HG03066 (cell line): Measurements from ENCODE around the gene POLE2.
"Not testable (repeated sequence)": the region's sequence is repeated elsewhere in the genome, so short reads cannot be mapped to it uniquely, and the experiment has no call there.

Experiments used
- ATAC-seq: cut with Tn5 transposase; IDR thresholded peaks from one replicate; pipeline ENCODE4 v1.9.1; 2021; ENCODE audit warnings: low read depth; ENCODE audit not compliant: unreplicated experiment

Gene POLE2

DNA sequence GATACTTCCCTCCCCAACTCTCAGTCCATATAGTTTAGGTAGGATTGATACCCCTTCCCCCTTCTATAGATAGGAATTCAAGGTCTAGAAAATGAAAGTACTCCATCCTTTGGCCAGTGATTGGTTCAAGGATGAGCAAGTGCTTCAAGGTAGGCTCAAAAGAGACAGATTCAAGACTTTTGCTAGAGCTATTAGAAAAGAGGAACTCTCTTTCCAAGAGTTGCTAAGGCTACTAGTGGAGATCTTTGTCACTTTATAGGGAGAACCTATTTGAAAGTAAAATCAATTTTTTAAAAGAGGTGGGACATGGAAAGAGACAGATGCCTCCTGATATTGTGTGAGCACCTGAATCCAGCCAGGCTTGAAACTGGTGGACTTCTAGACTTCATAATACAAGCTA lies 17.5 kb downstream of the POLE2 start:
- ATAC-seq = no peak

DNA sequence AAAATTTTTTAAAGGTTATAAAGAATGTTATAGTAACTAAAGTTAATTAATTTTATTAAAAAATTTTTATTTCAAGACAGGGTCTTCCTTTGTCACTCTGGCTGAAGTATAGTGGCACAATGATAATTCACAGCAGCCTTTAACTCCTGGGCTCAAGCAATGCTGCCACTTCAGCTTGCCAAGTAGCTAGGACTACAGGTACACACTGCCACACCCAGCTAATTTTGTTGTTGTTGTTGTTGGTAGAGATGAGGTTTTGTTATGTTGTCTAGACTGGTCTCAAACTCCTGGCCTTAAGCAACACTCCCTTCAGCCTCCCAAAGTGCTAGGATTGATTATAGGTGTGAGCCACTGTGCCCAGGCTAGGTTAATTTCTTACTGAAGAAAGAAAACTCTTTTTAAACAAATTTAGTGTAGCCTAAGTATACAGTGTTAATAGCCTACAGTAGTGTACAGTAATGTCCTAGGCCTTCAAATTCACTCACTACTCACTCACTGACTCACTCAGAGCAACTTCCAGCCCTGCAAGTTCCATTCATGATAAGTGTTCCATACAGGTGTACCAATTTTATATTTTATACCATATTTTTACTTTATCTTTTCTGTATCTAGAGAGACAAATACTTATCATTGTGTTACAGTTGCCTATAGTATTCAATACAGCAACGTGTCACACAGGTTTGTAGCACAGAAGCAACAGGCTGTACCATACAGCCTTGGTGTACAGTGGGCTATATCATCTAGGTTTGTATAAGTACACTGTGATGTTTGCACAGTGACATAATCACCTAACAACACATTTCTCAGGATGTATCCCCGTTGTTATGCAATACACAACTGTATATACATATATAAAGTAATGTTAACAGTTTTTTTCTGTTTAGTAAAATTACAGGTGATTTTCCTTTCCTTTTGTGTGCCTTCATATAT lies 28.2 kb downstream of the POLE2 start:
- no peak for ATAC-seq

DNA sequence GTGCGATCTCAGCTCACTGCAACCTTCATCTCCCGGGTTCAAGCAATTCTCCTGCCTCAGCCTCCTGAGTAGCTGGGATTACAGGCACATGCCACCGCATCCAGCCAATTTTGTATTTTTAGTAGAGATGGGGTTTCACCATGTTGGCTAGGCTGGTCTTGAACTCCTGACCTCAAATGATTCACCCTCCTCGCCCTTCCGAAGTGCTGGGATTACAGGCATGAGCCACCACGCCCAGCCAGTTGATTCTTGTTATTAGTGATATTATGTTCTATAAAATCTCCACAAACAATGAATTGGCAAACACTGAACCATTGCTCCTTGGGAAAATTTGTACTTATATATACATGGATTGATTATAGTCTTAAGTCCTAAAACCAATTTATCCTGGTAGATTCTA lies 30.5 kb downstream of the POLE2 start:
- ATAC-seq = not testable (repeated sequence)

DNA sequence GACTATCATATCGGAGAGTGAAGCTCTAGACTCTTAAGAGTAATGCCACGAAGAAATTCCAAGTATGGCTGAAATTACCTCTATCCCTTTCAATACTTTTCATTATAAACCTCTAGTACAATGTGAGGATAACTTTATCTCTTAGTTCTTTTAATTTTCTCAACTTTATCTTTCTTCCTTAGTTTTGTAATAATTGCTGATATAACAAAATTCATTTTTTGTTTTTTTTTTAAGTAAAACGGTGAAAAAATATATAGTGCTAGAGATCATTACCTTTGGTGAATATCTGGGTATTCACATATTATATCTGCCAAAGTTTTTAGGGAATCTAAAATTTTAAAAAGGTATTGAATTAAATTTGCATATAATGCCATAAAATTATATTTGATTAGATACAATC lies 33.5 kb downstream of the POLE2 start:
- ATAC-seq = no peak

DNA sequence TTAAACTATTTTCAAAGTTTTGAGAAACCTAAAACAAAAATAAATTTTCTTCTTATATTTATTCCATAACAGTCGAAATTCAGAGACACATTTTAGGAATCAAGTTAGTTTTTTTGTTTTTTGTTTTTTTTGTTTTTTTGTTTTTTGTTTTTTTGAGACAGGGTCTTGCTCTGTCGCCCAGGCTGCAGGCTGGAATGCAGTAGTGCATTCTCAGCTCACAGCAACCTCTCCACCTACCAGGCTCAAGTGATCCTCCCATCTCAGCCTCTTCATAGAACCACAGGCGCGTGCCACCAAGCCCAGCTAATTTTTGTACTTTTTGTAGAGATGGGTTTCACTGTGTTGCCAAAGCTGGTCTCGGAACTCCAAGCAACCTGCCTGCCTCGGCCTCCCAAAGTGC lies 34.5 kb downstream of the POLE2 start:
- ATAC-seq = no peak

DNA sequence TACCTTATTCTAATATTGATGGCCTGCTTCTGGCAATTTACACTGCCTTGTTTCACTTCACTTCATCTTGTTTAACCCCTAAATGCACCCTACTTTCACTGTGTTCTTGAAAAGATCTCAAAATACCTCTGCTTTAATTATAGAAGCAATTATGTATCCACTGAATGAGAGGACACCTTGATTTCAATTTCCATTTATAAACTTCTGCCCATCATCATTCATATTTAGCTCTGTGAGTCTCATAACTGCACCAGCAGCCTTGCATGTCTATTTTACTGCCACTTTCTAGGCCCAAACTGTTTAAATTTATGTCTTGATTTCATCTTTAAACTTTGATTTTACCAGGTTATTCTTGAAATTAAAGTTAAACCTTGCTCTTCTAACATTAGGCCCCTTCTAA lies 45.9 kb downstream of the POLE2 start:
- ATAC-seq = no peak

DNA sequence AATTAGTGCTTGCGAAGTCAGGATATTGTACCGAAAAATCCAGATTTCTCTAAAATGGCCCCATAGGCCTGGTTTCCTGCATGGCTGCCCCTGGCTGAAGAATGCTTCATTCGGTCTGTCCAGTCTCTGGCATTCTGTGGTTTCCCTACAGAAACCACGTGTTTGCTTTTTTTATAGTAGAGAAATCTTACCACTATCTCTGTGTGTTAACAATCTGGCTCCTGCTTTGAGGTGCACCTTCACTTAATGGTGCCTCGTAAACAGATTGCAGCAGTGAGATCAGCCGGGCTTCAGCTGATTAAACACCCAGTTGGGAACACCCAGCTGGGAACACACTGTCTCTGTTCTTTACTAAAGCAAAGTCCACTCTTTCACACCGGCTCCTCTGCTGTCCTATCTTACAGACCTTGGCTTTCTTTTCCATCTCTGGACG lies 46.3 kb downstream of the POLE2 start:
- ATAC-seq = no peak

DNA sequence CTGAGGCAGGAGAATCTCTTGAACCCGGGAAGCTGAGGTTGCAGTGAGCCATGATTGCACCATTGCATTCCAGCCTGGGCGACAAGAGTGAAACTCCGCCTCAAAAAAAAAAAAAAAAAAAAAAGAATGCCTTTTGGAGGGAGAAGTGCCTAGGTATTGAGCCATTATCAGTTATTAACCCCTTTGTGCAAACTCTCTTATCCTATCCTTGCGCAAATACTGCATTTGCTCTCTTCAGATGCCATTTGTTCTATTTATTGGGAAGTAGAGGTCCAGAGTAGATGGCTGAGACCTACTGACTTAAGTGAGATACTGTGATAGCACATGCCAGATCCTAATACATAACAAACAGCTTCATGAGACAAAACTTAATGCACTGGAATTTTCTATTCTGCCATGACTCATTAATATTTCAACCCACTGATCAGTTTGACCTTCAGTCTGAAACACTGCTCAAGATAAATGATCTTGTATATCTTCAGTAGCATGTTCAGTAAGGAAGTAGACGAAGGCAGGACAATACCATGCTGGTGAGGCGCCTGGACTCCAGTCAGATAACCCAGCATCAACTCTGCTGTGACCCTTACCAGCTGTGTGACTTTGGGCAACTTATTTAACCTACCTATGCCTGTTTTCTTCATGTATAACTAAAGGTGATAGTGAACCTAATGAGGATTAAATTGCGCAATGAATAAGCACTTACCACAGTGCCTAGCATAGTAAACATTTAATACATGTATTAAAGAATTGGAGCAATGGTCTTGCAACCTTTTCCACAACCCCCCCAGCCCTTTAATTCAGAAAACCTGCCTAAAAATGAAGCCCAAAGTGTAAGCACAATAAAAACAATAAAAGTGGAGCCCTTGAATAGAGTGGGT lies 47.2 kb downstream of the POLE2 start:
- ATAC-seq = no peak

DNA sequence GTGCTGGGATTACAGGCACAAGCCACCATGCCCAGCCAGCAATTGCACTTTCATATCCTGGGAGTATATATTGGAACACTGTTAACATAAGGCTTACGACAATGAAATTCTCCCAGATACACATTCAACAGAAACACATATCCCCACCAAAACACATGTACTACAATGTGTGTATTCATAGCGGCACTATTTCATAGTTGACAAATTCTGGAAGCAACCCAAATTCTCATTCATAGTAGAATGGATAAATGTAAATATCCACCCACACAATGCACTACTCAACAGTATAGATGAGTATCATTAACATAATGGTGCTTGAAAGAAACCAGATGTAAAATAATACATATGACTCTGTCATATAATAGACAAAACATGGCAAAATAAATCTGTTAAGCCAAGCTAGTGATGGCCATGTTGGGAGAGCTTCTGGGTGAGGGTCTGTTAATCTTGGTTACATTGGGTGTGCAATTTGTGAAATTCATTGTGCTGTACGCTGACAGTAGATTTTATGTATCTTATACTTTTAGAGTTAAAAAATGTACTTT lies 50.4 kb downstream of the POLE2 start:
- ATAC-seq = no peak

DNA sequence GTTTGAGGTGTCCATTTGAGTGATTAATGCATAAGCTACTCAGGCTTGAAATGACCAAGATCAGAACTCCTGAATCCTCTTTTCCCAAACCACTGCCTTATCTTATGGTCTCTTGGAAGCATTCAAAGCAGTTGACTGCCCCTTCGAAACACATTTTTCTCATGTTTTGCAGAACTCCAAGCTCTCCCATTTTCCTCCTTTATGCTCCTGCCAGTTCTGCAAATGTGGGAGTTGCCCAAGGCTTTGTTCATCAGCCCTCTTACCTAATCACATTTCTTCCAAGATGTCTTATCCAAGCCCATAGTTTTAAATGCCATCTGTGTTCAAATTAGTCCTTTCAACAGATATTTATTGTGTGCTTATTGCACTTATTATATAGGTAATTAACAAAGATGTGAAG lies 51.1 kb downstream of the POLE2 start:
- no peak for ATAC-seq

DNA sequence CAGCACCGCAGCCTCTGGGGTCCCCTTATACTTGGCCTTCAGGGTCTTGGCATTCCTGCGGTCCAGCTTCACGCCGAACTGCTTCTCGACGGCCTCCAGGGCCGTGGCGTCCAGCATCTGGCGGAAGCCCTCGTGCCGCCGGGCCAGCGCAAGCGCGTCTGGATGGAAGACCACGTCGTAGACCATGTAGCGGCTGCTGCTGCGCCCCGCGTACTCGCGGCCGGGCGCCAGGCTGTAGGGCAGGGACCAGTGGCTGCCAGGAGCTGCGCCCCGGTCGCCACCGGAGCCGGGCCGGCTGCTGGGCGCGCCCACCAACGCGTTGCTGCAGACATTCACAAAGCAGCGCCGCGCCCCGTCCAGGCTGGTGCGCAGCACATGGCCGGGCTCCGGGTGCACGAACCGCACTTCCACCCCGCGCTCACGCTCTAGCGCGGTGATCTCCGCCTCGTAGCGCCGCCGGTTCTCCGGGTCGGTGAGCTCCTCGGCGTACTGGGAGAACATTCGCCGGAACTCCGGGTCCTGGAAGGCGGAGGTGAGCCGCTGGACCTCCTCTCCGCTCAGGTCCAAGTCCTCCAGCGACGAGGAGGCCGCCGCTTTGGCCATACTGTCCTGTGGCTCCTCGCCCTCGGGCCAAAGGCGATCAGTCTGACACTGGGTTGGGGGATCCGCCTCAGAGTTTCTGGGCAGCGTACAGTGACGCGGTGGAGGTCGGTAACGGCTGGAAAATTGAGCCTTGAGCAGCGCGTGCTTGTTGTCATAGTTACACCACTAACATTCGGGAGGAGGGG lies 53.3 kb downstream of the POLE2 start, which contains the start of gene DNAAF2:
TSS of gene DNAAF2 (minus strand) at position 698 of the 788 bp plus-strand sequence. CDS start at position 603, 95 bp downstream.
- peak; percentile 23 for ATAC-seq

DNA sequence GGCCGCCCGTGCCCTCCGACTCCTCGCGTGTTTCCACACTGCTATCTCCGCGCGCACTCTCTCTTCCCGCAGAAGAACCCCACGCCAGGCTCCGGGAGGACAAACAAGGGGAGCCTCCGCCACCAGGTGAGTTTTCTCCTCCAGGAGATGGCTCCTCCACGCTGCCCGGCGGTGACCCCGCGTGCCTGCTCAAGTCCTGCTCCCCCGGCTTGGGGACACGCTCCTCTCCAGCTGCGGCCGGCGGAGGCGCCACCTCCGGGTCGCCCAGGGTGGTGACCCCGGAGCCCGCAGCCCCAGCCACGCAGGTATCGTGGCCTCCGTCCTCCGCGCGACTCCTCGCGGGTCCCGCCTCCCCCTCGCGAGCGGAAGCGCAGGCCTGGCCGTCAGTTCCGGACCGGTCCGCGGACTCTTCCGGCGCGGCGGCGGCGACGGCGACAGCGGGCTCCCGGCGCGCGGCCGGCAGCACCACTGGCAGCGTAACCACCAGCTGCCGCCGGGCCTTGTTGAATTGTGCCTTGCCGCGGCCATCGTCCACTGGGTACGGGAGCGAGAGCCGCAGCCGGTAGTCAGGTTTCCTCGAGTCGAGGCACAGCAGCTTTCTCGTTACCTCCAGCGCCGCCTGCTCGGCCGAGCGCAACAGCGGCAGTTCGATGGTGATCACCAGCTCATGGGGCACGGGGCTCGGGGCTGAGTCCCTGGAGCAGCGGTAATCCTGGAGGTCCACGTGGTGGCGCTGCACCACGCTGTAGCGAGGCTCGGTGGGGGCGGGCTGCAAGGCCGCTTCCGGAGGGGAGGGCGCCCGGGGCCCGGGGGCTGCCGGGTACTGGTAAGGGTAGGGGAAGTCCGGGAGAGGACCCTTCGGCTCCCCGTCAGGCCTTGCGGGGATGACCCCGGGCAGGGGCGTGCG lies 54.1 kb downstream of the POLE2 start:
- peak; percentile 76 for ATAC-seq

DNA sequence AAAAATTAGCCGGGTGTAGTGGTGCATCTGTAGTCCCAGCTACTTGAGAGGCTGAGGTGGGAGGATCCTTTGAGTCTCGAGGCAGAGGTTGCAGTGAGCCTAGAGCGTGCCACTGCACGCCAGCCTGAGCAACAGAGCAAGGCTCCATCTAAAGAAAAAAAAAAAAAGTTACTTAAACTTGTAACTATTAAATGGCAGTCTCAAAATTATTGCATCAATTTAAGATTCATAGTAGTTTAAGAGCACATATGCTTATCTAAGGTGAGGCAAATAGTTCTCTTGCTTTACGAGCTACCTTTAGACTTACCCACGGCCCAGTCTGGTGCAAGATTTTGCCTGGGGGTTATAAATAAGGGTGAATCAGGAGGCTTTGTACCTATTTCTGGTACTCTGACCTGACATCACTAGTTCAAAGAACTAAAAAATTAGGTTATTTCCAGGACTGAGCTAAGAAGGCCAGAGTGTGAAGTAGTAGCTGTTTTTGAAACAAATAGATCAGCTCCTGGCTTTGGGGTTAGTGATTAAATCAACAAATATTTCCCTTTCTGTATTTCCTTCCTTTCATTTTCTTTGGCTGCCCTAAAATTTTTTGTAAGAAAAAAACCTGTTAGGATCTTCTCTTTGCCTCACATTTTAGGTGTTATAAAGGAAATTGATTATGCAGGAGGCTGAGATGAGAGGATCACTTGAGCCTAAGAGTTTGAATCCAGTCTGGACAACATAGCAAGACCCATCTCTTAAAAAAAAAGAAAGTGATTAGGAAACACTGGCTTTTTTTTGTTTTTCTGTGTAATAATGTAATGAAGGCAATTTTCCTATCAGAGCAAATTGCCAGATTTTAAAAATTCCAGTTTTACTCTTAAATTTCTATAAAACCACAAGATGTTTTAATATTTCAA lies 63.8 kb downstream of the POLE2 start:
- ATAC-seq = no peak

DNA sequence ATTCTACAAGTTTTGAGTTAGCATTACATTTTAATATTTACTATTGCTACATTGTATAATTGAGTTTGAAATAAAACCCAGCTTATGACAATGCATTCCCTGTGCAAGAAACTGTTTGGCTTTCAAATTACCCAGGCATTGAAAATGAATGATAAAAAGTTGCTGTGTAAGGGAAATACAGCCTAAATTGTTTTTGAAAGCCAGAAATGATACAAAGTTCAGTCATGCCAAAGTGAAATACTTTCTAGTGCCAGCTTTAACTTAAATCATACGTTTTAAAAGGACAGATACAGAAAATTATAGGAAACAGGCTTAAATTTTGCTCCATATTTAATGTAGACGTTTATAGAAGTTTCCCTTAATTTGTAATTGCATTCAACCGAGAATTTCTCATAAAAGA lies 64.6 kb downstream of the POLE2 start:
- ATAC-seq = no peak

DNA sequence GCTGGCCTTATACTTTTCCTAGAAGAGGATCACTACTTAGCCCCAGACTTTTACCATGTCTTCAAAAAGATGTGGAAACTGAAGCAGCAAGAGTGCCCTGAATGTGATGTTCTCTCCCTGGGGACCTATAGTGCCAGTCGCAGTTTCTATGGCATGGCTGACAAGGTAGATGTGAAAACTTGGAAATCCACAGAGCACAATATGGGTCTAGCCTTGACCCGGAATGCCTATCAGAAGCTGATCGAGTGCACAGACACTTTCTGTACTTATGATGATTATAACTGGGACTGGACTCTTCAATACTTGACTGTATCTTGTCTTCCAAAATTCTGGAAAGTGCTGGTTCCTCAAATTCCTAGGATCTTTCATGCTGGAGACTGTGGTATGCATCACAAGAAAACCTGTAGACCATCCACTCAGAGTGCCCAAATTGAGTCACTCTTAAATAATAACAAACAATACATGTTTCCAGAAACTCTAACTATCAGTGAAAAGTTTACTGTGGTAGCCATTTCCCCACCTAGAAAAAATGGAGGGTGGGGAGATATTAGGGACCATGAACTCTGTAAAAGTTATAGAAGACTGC lies 65.9 kb downstream of the POLE2 start:
- no peak for ATAC-seq

DNA sequence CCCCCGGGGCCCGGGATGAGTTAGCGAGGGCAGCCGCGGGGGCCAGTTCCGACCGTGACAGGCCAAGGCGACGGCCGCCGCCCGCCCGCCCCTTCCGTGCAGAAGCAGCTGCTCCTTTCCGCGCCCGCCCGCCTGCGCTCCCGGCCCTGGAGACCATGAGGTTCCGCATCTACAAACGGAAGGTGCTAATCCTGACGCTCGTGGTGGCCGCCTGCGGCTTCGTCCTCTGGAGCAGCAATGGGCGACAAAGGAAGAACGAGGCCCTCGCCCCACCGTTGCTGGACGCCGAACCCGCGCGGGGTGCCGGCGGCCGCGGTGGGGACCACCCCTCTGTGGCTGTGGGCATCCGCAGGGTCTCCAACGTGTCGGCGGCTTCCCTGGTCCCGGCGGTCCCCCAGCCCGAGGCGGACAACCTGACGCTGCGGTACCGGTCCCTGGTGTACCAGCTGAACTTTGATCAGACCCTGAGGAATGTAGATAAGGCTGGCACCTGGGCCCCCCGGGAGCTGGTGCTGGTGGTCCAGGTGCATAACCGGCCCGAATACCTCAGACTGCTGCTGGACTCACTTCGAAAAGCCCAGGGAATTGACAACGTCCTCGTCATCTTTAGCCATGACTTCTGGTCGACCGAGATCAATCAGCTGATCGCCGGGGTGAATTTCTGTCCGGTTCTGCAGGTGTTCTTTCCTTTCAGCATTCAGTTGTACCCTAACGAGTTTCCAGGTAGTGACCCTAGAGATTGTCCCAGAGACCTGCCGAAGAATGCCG lies 66.7 kb downstream of the POLE2 start:
- ATAC-seq = peak; percentile 33
